Measurements from ENCODE around the gene FREY1. TPM values are rescaled to one million over a fixed set of nuclear protein-coding genes. Genes with fewer than 3 reads are reported as not detected.

The FREY1 gene, protein sequence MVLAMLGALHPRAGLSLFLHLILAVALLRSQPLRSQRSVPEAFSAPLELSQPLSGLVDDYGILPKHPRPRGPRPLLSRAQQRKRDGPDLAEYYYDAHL
- total RNA-seq: 0.21 and 0.23 TPM in 2 replicates

GRCh38 chr11:45906965-45907611, at the start of gene FREY1:
FREY1 (minus strand) TSS chr11:45907271; CDS start chr11:45907245, 26 bp downstream.

GRCh38 chr11:45922425-45923082, 15.5 kb upstream of the FREY1 start, which contains the start of gene LARGE2:
LARGE2 (plus strand) TSS chr11:45922656; CDS start chr11:45922883, 227 bp downstream.

DNA sequence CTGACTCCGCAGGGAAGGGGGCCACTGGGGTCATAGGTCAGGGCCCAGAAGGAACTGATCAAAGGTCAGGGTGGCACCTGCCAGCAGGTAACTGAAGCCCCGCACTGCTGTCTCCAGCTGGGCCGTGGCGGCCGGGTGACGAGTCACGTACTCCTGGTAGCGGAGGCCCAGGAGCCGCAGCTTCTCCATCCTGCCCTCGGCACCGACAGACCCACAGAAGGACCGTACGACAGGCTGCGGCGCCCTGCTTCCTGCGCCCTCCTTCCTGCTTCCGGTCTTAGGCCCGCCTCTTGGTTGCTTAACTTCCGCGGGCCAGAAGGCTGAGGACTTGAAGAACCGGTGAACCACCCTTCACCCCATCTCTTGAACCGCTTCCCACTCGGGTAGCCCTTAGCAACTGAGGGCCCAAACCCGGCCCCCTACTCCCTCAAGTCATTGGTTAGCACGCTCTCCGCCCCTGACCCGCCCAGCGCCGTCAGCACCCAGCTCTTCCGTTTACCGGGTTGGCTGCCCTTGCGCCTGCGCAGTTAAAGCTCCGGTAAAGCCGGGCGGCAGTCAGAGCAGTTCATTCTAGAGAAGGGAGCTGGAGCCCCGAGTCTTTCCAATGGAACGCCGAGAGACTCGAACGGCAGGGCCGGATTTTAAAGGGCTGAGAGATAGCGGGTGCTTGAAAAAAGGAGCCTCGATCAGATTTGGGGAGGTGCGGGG, 10.7 kb upstream of the FREY1 start, which contains the start of gene PEX16:
TSS of gene PEX16 (minus strand) at position 255 of the 708 bp plus-strand sequence. CDS start at position 189, 66 bp downstream.

GRCh38 chr11:45885274-45885920, 21.7 kb downstream of the FREY1 start, which contains the start of gene MAPK8IP1:
MAPK8IP1 (plus strand) TSS chr11:45885651; CDS start chr11:45885821, 170 bp downstream.

Other genes with a start within 250 kb of the FREY1 start
- 0.07 TPM in 1 of 2 replicates, not detected in the other for gene CHST1, start 241.6 kb downstream of the FREY1 start, total RNA-seq
- 12.2 and 13.1 TPM in 2 replicates for gene SLC35C1, start 102.1 kb downstream of the FREY1 start, total RNA-seq
- gene CRY2, start 59.8 kb downstream of the FREY1 start, total RNA-seq: 6.5 and 8.3 TPM in 2 replicates
- 5.4 and 13.1 TPM in 2 replicates for gene MAPK8IP1, start 21.6 kb downstream of the FREY1 start, total RNA-seq
- 34.4 and 40.8 TPM in 2 replicates for gene PEX16, start 10.6 kb upstream of the FREY1 start, total RNA-seq
- 25.0 and 27.2 TPM in 2 replicates for gene LARGE2, start 15.4 kb upstream of the FREY1 start, total RNA-seq
- 7.6 and 10.6 TPM in 2 replicates for gene PHF21A, start 214.2 kb upstream of the FREY1 start, total RNA-seq